Parathyroid adenoma (tissue), 2 donors: ENCODE data around the gene PRKN.
A peak's percentile ranks its signal among the peaks of the same experiment; 100 is the strongest.

Experiments used
- H2AFZ ChIP-seq: fragments of 300-600 bp; sonication (generic); one replicate; pipeline ENCODE4 v1.7.0; 2017; ENCODE audit warnings: antibody characterized with exemption, mild to moderate bottlenecking
- H3K27ac ChIP-seq: fragments of 300-600 bp; sonication (generic); one replicate; pipeline ENCODE4 v1.7.0; 2017
- H3K27me3 ChIP-seq: fragments of 300-600 bp; sonication (generic); one replicate; pipeline ENCODE4 v1.7.0; 2017; ENCODE audit warnings: low read length; ENCODE audit not compliant: control insufficient read depth, insufficient read depth
- H3K36me3 ChIP-seq: fragments of 300-600 bp; sonication (generic); one replicate; pipeline ENCODE4 v1.7.0; 2017; ENCODE audit warnings: low read length; ENCODE audit not compliant: control insufficient read depth, insufficient read depth
- H3K4me1 ChIP-seq: fragments of 300-600 bp; sonication (generic); one replicate; pipeline ENCODE4 v1.7.0; 2017; ENCODE audit warnings: control low read depth
- H3K4me2 ChIP-seq: fragments of 300-600 bp; sonication (generic); one replicate; pipeline ENCODE4 v1.7.0; 2017; ENCODE audit warnings: low read length
- H3K4me3 ChIP-seq: fragments of 300-600 bp; sonication (generic); one replicate; pipeline ENCODE4 v1.7.0; 2017; ENCODE audit warnings: low read depth, low read length
- H3K79me2 ChIP-seq: fragments of 300-600 bp; sonication (generic); one replicate; pipeline ENCODE4 v1.7.0; 2017; ENCODE audit warnings: control low read depth
- H3K9ac ChIP-seq: fragments of 300-600 bp; sonication (generic); one replicate; pipeline ENCODE4 v1.7.0; 2017; ENCODE audit warnings: mild to moderate bottlenecking
- H3K9me3 ChIP-seq: fragments of 300-600 bp; sonication (generic); one replicate; pipeline ENCODE4 v1.7.0; 2017; ENCODE audit warnings: low read length; ENCODE audit not compliant: control insufficient read depth
- CTCF ChIP-seq: fragments of 300-600 bp; sonication (generic); IDR thresholded peaks from one replicate; pipeline ENCODE4 v1.7.0; 2017; ENCODE audit warnings: antibody characterized with exemption, mild to moderate bottlenecking
- donor health status: primary hyperparathyroidism.

PRKN gene

GRCh38 chr6:161373905-161374451, 1353.6 kb downstream of the PRKN start:
- Histone ChIP-seq H3K9ac (no peak overlapping the region), H3K4me3 (no peak overlapping the region)

GRCh38 chr6:161372422-161372793, 1355.2 kb downstream of the PRKN start:
- no peaks in the 10 kb centered on the region for H3K9me3 ChIP-seq
- H3K9ac ChIP-seq: no peak overlapping the region
- H3K4me1 ChIP-seq: no peaks in the 10 kb centered on the region
- H3K27ac ChIP-seq: no peak overlapping the region
- H3K79me2 ChIP-seq: no peaks in the 10 kb centered on the region
- no peak for TF ChIP-seq CTCF
- no peak overlapping the region for H2AFZ ChIP-seq
- no peak overlapping the region for H3K4me3 ChIP-seq
- H3K36me3 ChIP-seq: no peaks in the 10 kb centered on the region
- H3K4me2 ChIP-seq: no peak overlapping the region
- H3K27me3 ChIP-seq: no peaks in the 10 kb centered on the region

More at GRCh38 chr6:161373905-161374451, 1353.6 kb downstream of the PRKN start:
- H3K36me3 ChIP-seq: no peaks in the 10 kb centered on the region
- H3K4me1 ChIP-seq: no peaks in the 10 kb centered on the region
- H3K9me3 ChIP-seq: no peaks in the 10 kb centered on the region
- H2AFZ ChIP-seq: peak overlapping the region; percentile 7
- peak; percentile 87 for TF ChIP-seq CTCF
- no peak overlapping the region for H3K4me2 ChIP-seq
- H3K27ac ChIP-seq: no peak overlapping the region
- H3K79me2 ChIP-seq: no peaks in the 10 kb centered on the region
- no peaks in the 10 kb centered on the region for H3K27me3 ChIP-seq

GRCh38 chr6:161370880-161371279, 1356.7 kb downstream of the PRKN start:
- H3K36me3 ChIP-seq: no peaks in the 10 kb centered on the region

GRCh38 chr6:161369339-161369738, 1358.2 kb downstream of the PRKN start:
- no peak overlapping the region for H2AFZ ChIP-seq
- TF ChIP-seq CTCF: no peak
- H3K36me3 ChIP-seq: no peaks in the 10 kb centered on the region
- H3K79me2 ChIP-seq: no peaks in the 10 kb centered on the region
- no peak overlapping the region for H3K9ac ChIP-seq
- H3K27me3 ChIP-seq: no peaks in the 10 kb centered on the region
- no peak overlapping the region for H3K4me3 ChIP-seq
- H3K4me2 ChIP-seq: no peak overlapping the region
- H3K4me1 ChIP-seq: no peaks in the 10 kb centered on the region
- no peaks in the 10 kb centered on the region for H3K9me3 ChIP-seq
- H3K27ac ChIP-seq: no peak overlapping the region

More at GRCh38 chr6:161370880-161371279, 1356.7 kb downstream of the PRKN start:
- Histone ChIP-seq H3K9ac (no peak overlapping the region), H3K4me3 (no peak overlapping the region), H3K27me3 (no peaks in the 10 kb centered on the region), H3K79me2 (no peaks in the 10 kb centered on the region), H3K9me3 (no peaks in the 10 kb centered on the region), H3K4me2 (no peak overlapping the region), H3K27ac (no peak overlapping the region), H3K4me1 (no peaks in the 10 kb centered on the region), H2AFZ (no peak overlapping the region)
- peak; percentile 73 for TF ChIP-seq CTCF

GRCh38 chr6:161368514-161368913, 1359.1 kb downstream of the PRKN start:
- Histone ChIP-seq H3K4me2 (no peak overlapping the region), H3K4me1 (no peaks in the 10 kb centered on the region), H3K9ac (no peak overlapping the region), H3K36me3 (no peaks in the 10 kb centered on the region), H3K4me3 (no peak overlapping the region), H3K27ac (no peak overlapping the region), H2AFZ (no peak overlapping the region), H3K79me2 (no peaks in the 10 kb centered on the region), H3K9me3 (no peaks in the 10 kb centered on the region), H3K27me3 (no peaks in the 10 kb centered on the region)
- TF ChIP-seq CTCF: no peak
